ENCODE results near the gene MICB.

MICB gene

DNA sequence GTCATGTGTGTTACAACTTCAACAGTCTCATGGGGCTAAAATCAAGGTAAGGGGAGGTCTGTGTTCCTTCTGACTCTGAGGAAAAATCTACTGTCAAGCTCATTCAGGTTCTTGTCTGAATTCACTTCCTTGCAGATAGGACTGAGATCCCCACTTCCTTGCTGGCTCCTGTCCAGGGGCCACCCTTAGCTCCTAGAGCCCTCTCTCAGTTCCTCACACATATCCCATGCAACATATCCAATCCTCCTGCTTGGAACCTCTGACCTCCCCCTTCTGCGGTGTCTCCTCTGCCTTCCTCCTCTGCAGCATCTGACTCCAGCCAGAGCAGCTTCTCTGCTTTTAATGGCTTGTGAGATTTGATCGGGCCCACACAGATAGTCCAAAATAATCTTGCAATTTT is 27.1 kb upstream of the MICB start:
- Histone ChIP-seq H3K36me3 (ENCODE audit: control insufficient read depth, insufficient read depth, low read length) (no peaks in the 10 kb centered on the region), H3K79me2 (no peaks in the 10 kb centered on the region), H3K9me3 (ENCODE audit: control insufficient read depth, low read length) (no peaks in the 10 kb centered on the region), H3K4me3 (ENCODE audit: low read depth, low read length) (no peak overlapping the region), H3K27ac (no peak overlapping the region), H3K9ac (no peak overlapping the region), H3K27me3 (ENCODE audit: control insufficient read depth, insufficient read depth, low read length) (no peaks in the 10 kb centered on the region), H2AFZ (no peak overlapping the region), H3K4me2 (ENCODE audit: low read length) (no peak overlapping the region), H3K4me1 (peaks cover 17% of the 10 kb centered on the region)
- TF ChIP-seq, protein P1, sequence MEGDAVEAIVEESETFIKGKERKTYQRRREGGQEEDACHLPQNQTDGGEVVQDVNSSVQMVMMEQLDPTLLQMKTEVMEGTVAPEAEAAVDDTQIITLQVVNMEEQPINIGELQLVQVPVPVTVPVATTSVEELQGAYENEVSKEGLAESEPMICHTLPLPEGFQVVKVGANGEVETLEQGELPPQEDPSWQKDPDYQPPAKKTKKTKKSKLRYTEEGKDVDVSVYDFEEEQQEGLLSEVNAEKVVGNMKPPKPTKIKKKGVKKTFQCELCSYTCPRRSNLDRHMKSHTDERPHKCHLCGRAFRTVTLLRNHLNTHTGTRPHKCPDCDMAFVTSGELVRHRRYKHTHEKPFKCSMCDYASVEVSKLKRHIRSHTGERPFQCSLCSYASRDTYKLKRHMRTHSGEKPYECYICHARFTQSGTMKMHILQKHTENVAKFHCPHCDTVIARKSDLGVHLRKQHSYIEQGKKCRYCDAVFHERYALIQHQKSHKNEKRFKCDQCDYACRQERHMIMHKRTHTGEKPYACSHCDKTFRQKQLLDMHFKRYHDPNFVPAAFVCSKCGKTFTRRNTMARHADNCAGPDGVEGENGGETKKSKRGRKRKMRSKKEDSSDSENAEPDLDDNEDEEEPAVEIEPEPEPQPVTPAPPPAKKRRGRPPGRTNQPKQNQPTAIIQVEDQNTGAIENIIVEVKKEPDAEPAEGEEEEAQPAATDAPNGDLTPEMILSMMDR (IDR thresholded peaks at IDR 0.05) = no peak

DNA sequence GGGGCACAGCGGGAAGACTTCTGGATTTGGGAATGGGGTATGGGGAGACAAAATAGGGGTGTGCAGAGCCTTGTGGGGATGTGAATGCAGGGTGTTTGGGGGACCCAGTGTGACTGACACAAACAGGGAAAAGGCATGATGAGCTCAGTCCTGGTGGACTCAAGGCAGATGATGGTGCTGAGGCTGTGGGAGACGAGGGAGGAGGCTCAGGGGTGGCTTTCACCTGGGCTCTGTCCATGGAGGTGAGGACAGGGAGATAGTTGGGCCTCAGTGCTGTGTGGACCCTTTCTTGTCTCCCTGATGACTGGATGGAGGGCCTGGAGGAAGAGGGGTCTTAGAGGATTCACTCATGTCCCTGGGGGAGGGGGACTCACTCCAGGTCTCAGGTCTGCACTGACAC is 26.2 kb upstream of the MICB start:
- TF ChIP-seq, protein P1 (IDR thresholded peaks at IDR 0.05) = no peak
- Histone ChIP-seq H2AFZ (no peak overlapping the region), H3K9ac (no peak overlapping the region), H3K4me3 (ENCODE audit: low read depth, low read length) (no peak overlapping the region), H3K27ac (no peak overlapping the region), H3K36me3 (ENCODE audit: control insufficient read depth, insufficient read depth, low read length) (no peaks in the 10 kb centered on the region), H3K4me1 (peaks cover 16% of the 10 kb centered on the region), H3K4me2 (ENCODE audit: low read length) (no peak overlapping the region), H3K79me2 (no peaks in the 10 kb centered on the region), H3K27me3 (ENCODE audit: control insufficient read depth, insufficient read depth, low read length) (no peaks in the 10 kb centered on the region), H3K9me3 (ENCODE audit: control insufficient read depth, low read length) (no peaks in the 10 kb centered on the region)

DNA sequence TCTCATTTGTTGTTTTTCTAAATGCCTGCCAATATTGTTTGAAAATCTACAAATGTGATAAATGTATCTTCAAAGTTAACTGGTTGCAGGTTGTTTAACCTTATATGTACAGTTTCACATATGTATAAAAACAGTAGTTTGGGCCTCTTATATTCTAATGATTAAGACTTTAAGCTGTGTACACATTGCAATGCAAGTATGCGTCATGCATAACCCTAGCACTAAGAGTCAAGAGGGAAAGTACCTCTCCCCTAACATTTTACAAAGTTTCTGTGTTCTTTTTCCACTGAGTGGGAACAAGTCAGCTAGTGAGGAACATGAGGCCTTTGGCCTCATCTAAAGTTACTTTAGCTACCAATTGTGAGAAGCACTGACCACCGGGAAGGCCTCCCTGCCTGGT is 25.7 kb upstream of the MICB start:
- no peak overlapping the region for H3K9ac ChIP-seq
- TF ChIP-seq, protein P1 (IDR thresholded peaks at IDR 0.05) = no peak
- H3K36me3 ChIP-seq (ENCODE audit: control insufficient read depth, insufficient read depth, low read length) = no peaks in the 10 kb centered on the region
- no peak overlapping the region for H3K4me2 ChIP-seq (ENCODE audit: low read length)
- H3K4me3 ChIP-seq (ENCODE audit: low read depth, low read length) = no peak overlapping the region
- peaks cover 12% of the 10 kb centered on the region for H3K4me1 ChIP-seq
- no peak overlapping the region for H3K27ac ChIP-seq
- H3K9me3 ChIP-seq (ENCODE audit: control insufficient read depth, low read length) = no peaks in the 10 kb centered on the region
- H3K79me2 ChIP-seq = no peaks in the 10 kb centered on the region
- no peak overlapping the region for H2AFZ ChIP-seq
- H3K27me3 ChIP-seq (ENCODE audit: control insufficient read depth, insufficient read depth, low read length) = no peaks in the 10 kb centered on the region

DNA sequence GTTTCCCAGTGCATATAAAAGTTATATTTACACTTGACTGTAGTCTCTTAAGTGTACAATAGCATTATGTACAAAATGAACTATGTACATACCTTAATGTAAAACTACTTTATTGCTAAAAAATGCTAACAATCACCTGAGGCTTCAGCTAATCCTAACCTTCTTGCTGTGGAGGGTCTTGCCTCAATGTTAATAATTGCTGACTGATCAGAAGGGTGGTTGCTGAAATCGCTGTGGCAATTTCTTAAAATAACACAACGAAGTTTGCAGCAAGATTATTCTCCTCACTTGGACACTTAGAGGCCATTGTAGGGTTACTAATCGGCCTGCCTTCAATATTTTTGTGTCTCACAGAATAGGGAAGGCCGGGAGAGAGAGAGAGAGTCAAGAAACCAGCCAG is 24.7 kb upstream of the MICB start:
- TF ChIP-seq, protein P1 (IDR thresholded peaks at IDR 0.05) = no peak
- no peaks in the 10 kb centered on the region for H3K9me3 ChIP-seq (ENCODE audit: control insufficient read depth, low read length)
- no peaks in the 10 kb centered on the region for H3K36me3 ChIP-seq (ENCODE audit: control insufficient read depth, insufficient read depth, low read length)
- no peak overlapping the region for H3K4me3 ChIP-seq (ENCODE audit: low read depth, low read length)
- no peak overlapping the region for H3K4me2 ChIP-seq (ENCODE audit: low read length)
- H3K27me3 ChIP-seq (ENCODE audit: control insufficient read depth, insufficient read depth, low read length) = no peaks in the 10 kb centered on the region
- no peaks in the 10 kb centered on the region for H3K79me2 ChIP-seq
- H3K27ac ChIP-seq = no peak overlapping the region
- H2AFZ ChIP-seq = no peak overlapping the region
- H3K4me1 ChIP-seq = peaks cover 5% of the 10 kb centered on the region
- H3K9ac ChIP-seq = no peak overlapping the region

Measured in parathyroid adenoma (tissue), 2 donors.